ENCODE results near the gene ATP8B3. TPM values are rescaled to one million over a fixed set of nuclear protein-coding genes. Genes with fewer than 3 reads are reported as not detected.

Gene ATP8B3
- total and polyA plus RNA-seq, 2 of the 13 experiments (the other 11 are each of a cell fraction or from before 2014, with no cell fraction given), result 2.6 to 5.9 TPM

GRCh38 chr19:1780272-1780958 lies 31.7 kb downstream of the ATP8B3 start:
- H3K4me2 ChIP-seq (ENCODE audit: low read depth, low read length), result no peak overlapping the region
- H3K27me3 ChIP-seq (ENCODE audit: control insufficient read depth in 1 of 2, insufficient read depth in 2 of 2, low read length in 2 of 2), result peaks cover 20 to 81% of the 10 kb centered on the region in 2 experiments
- peaks cover 8% of the 10 kb centered on the region for H3K4me1 ChIP-seq (ENCODE audit: insufficient read depth, low read length)
- in situ Hi-C loops (cut with HindIII; ENCODE audit: extremely low pct_ligation_motif_present, low pct_unique_long_range_greater_than_20kb) (no loop called here), intact Hi-C loops (cut with micrococcal nuclease; ENCODE audit: unreplicated experiment) (no loop called here)
- H4K20me1 ChIP-seq (ENCODE audit: insufficient read depth, low read length), result no peaks in the 10 kb centered on the region
- no TSS peak for BruUV-seq (replicated peaks)
- H2AFZ ChIP-seq (ENCODE audit: low read length), result no peak overlapping the region
- H3K9ac ChIP-seq (ENCODE audit: insufficient read depth, low read depth, low read length), result no peak overlapping the region
- no peak overlapping the region for H3K27ac ChIP-seq (ENCODE audit: extremely low read length, insufficient read depth, low read length)
- FAIRE-seq (no peak), DNase-seq (ENCODE audit: low spot score) (peak; percentile 33), ATAC-seq (peak; percentile 60)
- WGBS (ENCODE audit: low lambda C conversion rate), result 20% methylated on average over 7 of the region's 14 CpGs
- CTCF ChIA-PET (ENCODE audit: low intra/inter-chr PET ratio, low total read pairs), result interaction anchor here (1.2 kb wide), 1 partner anchor 46 kb away, joined by 3 read pairs; no protein-coding TSS in a partner anchor
- TF ChIP-seq ZZZ3 (CRISPR knock-in tag; IDR thresholded peaks at IDR 0.05; ENCODE audit: borderline replicate concordance) (no peak), ZNF674 (CRISPR knock-in tag; IDR thresholded peaks at IDR 0.05; ENCODE audit: low read depth) (no peak)
- TF ChIP-seq, protein P1, sequence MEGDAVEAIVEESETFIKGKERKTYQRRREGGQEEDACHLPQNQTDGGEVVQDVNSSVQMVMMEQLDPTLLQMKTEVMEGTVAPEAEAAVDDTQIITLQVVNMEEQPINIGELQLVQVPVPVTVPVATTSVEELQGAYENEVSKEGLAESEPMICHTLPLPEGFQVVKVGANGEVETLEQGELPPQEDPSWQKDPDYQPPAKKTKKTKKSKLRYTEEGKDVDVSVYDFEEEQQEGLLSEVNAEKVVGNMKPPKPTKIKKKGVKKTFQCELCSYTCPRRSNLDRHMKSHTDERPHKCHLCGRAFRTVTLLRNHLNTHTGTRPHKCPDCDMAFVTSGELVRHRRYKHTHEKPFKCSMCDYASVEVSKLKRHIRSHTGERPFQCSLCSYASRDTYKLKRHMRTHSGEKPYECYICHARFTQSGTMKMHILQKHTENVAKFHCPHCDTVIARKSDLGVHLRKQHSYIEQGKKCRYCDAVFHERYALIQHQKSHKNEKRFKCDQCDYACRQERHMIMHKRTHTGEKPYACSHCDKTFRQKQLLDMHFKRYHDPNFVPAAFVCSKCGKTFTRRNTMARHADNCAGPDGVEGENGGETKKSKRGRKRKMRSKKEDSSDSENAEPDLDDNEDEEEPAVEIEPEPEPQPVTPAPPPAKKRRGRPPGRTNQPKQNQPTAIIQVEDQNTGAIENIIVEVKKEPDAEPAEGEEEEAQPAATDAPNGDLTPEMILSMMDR (CRISPR knock-in tag; IDR thresholded peaks at IDR 0.05), result 0 out of 2 replicates have a peak, but pooled peaks have one; percentile 9
- H3K36me3 ChIP-seq (replicated peaks in 1 of 2; ENCODE audit: control insufficient read depth in 1 of 2, insufficient read depth in 2 of 2, low read length in 2 of 2), result no peaks in the 10 kb centered on the region
- peaks cover 5% of the 10 kb centered on the region; the same call in 1 of the 2 replicates for H3K9me3 ChIP-seq (ENCODE audit: low read length)
- H3K4me3 ChIP-seq (replicated peaks in 1 of 3; ENCODE audit: insufficient read depth in 1 of 3, low read depth in 2 of 3, low read length in 3 of 3), result no peak overlapping the region
- no peaks in the 10 kb centered on the region for H3K79me2 ChIP-seq (ENCODE audit: insufficient read depth, low read length)
- POLR2A ChIA-PET, result interaction anchor here (0.6 kb wide), 2 partner anchors 122 to 435 kb away, joined by 3 to 4 read pairs; no protein-coding TSS in a partner anchor

GRCh38 chr19:1779574-1779973 lies 32.5 kb downstream of the ATP8B3 start:
- in situ Hi-C loops (cut with HindIII; ENCODE audit: extremely low pct_ligation_motif_present, low pct_unique_long_range_greater_than_20kb) (loop anchor here (5.0 kb wide), 1 partner anchor 43 kb away; no protein-coding TSS in a partner anchor), intact Hi-C loops (cut with micrococcal nuclease; ENCODE audit: unreplicated experiment) (no loop called here)
- H2AFZ ChIP-seq (ENCODE audit: low read length), result no peak overlapping the region
- ChIA-PET POLR2A (no interaction called here), CTCF (ENCODE audit: low intra/inter-chr PET ratio, low total read pairs) (no interaction called here)
- ATAC-seq (no peak), FAIRE-seq (no peak), DNase-seq (ENCODE audit: low spot score) (no peak)
- peaks cover 5% of the 10 kb centered on the region; the same call in 1 of the 2 replicates for H3K9me3 ChIP-seq (ENCODE audit: low read length)
- BruUV-seq (replicated peaks), result no TSS peak
- no peaks in the 10 kb centered on the region for H3K79me2 ChIP-seq (ENCODE audit: insufficient read depth, low read length)
- H3K36me3 ChIP-seq (replicated peaks in 1 of 2; ENCODE audit: control insufficient read depth in 1 of 2, insufficient read depth in 2 of 2, low read length in 2 of 2), result no peaks in the 10 kb centered on the region
- H3K4me2 ChIP-seq (ENCODE audit: low read depth, low read length), result no peak overlapping the region
- H4K20me1 ChIP-seq (ENCODE audit: insufficient read depth, low read length), result no peaks in the 10 kb centered on the region
- H3K4me1 ChIP-seq (ENCODE audit: insufficient read depth, low read length), result peaks cover 8% of the 10 kb centered on the region
- no peak overlapping the region for H3K27ac ChIP-seq (ENCODE audit: extremely low read length, insufficient read depth, low read length)
- H3K9ac ChIP-seq (ENCODE audit: insufficient read depth, low read depth, low read length), result no peak overlapping the region
- peaks cover 17 to 78% of the 10 kb centered on the region in 2 experiments for H3K27me3 ChIP-seq (ENCODE audit: control insufficient read depth in 1 of 2, insufficient read depth in 2 of 2, low read length in 2 of 2)
- no peak overlapping the region for H3K4me3 ChIP-seq (replicated peaks in 1 of 3; ENCODE audit: insufficient read depth in 1 of 3, low read depth in 2 of 3, low read length in 3 of 3)
- WGBS (ENCODE audit: low lambda C conversion rate), result 6% methylated on average over 12 of the region's 16 CpGs
- TF ChIP-seq ZNF777 (CRISPR knock-in tag; IDR thresholded peaks at IDR 0.05) (no peak), SALL2 (CRISPR knock-in tag; IDR thresholded peaks at IDR 0.05) (no peak), ZNF430 (CRISPR knock-in tag; IDR thresholded peaks at IDR 0.05) (no peak), ZNF674 (CRISPR knock-in tag; IDR thresholded peaks at IDR 0.05; ENCODE audit: low read depth) (no peak)
